Neuronal stem cell (in vitro differentiated cells): ENCODE data around the gene NOC4L.

Experiments used
- DNase-seq: peaks from one replicate; pipeline ENCODE4 v3.0.0-alpha.2; 2013; ENCODE audit warnings: low spot score
- H2AFZ ChIP-seq: one replicate; pipeline ENCODE4 v1.6.1; 2013; ENCODE audit warnings: mild to moderate bottlenecking, low read length, inconsistent platforms
- H2AK5ac ChIP-seq: 2 replicates; pipeline ENCODE4 v1.6.1; 2013; ENCODE audit warnings: low read depth, mild to moderate bottlenecking, inconsistent platforms, low read length, moderate library complexity, mixed read lengths
- H2BK120ac ChIP-seq: 2 replicates; pipeline ENCODE4 v1.6.1; 2013; ENCODE audit warnings: low read depth, mild to moderate bottlenecking, inconsistent platforms, low read length, moderate library complexity, mixed read lengths
- H2BK12ac ChIP-seq: one replicate; pipeline ENCODE4 v1.6.1; 2013; ENCODE audit warnings: low read length, inconsistent platforms
- H2BK15ac ChIP-seq: 2 replicates; pipeline ENCODE4 v1.6.1; 2013; ENCODE audit warnings: mild to moderate bottlenecking, low read length, inconsistent platforms, mixed read lengths
- H2BK5ac ChIP-seq: one replicate; pipeline ENCODE4 v1.6.1; 2013; ENCODE audit warnings: inconsistent platforms, mild to moderate bottlenecking, low read length, moderate library complexity
- H3K14ac ChIP-seq: one replicate; pipeline ENCODE4 v1.6.1; 2013; ENCODE audit warnings: low read length, inconsistent platforms
- H3K18ac ChIP-seq: 2 replicates; pipeline ENCODE4 v1.6.1; 2013; ENCODE audit warnings: low read length, inconsistent platforms
- H3K23ac ChIP-seq: 2 replicates; pipeline ENCODE4 v1.6.1; 2013; ENCODE audit warnings: low read depth, mild to moderate bottlenecking, mixed read lengths, low read length, inconsistent platforms; ENCODE audit not compliant: poor library complexity
- H3K27ac ChIP-seq: replicated peaks from 3 replicates; pipeline ENCODE4 v1.5.1; 2013; ENCODE audit warnings: low read length, inconsistent platforms
- H3K27me3 ChIP-seq, 3 experiments: 2 replicates each; pipeline ENCODE4 v1.6.1; 2013; ENCODE audit warnings: low read length in 3 of 3, mild to moderate bottlenecking in 2 of 3, inconsistent platforms in 1 of 3, low read depth in 1 of 3, mixed read lengths in 1 of 3, moderate library complexity in 1 of 3; ENCODE audit not compliant: control insufficient read depth in 3 of 3, insufficient read depth in 3 of 3
- H3K36me3 ChIP-seq, 2 donors: replicated peaks in 1 of 2; 2 replicates each; pipeline ENCODE4 v1.6.1; 2013; ENCODE audit warnings: low read length in 2 of 2; ENCODE audit not compliant: control insufficient read depth in 2 of 2, insufficient read depth in 2 of 2
- H3K4ac ChIP-seq: 2 replicates; pipeline ENCODE4 v1.6.1; 2013; ENCODE audit warnings: inconsistent platforms, mild to moderate bottlenecking, low read length, moderate library complexity
- H3K4me1 ChIP-seq, 2 donors: 1 replicate in 1 of 2; 2 replicates in 1 of 2; pipeline ENCODE4 v1.6.1; 2013; ENCODE audit warnings: low read length in 2 of 2, low read depth in 1 of 2; ENCODE audit not compliant: control insufficient read depth in 2 of 2, insufficient read depth in 1 of 2
- H3K4me2 ChIP-seq: one replicate; pipeline ENCODE4 v1.6.1; 2013; ENCODE audit warnings: mild to moderate bottlenecking, low read length, inconsistent platforms; ENCODE audit not compliant: insufficient read depth, poor library complexity, severe bottlenecking
- H3K4me3 ChIP-seq, 2 donors: 2 replicates each; pipeline ENCODE4 v1.5.1; 2013; ENCODE audit warnings: low read length in 2 of 2, mild to moderate bottlenecking in 2 of 2, inconsistent platforms in 1 of 2, moderate library complexity in 1 of 2
- H3K79me1 ChIP-seq: one replicate; pipeline ENCODE4 v1.6.1; 2013; ENCODE audit warnings: low read depth, mild to moderate bottlenecking, inconsistent platforms, low read length, moderate library complexity
- H3K9ac ChIP-seq: one replicate; pipeline ENCODE4 v1.6.1; 2013; ENCODE audit warnings: mild to moderate bottlenecking, low read depth, low read length, inconsistent platforms; ENCODE audit not compliant: poor library complexity
- H3K9me3 ChIP-seq, 2 donors: replicated peaks in 1 of 2; 2 replicates each; pipeline versions ENCODE3 to v1.6.1; 2013; ENCODE audit warnings: low read length in 2 of 2, mild to moderate bottlenecking in 2 of 2, inconsistent platforms in 1 of 2, low read depth in 1 of 2, mixed read lengths in 1 of 2, moderate library complexity in 1 of 2; ENCODE audit not compliant: control insufficient read depth in 2 of 2, insufficient read depth in 1 of 2
- H4K8ac ChIP-seq: one replicate; pipeline ENCODE4 v1.6.1; 2013; ENCODE audit warnings: low read depth, mild to moderate bottlenecking, inconsistent platforms, low read length, moderate library complexity
- H4K91ac ChIP-seq: one replicate; pipeline ENCODE4 v1.6.1; 2013; ENCODE audit warnings: low read length, low read depth, mild to moderate bottlenecking, inconsistent platforms; ENCODE audit not compliant: poor library complexity
- WGBS, 2 donors: extraction: QIAGEN DNeasy Blood & Tissue Kit; methylation state at CpG; one replicate each; pipeline ENCODE4 v1.1.7; 2013; ENCODE audit warnings: missing lambda C conversion rate in 2 of 2, mixed read lengths in 1 of 2; ENCODE audit not compliant: insufficient read length in 2 of 2, insufficient replicate concordance in 1 of 2; ENCODE audit errors: extremely low coverage in 2 of 2; 5-methylcytosine and 5-hydroxymethylcytosine counted together

Gene NOC4L

GRCh38 chr12:132143336-132144071 is 753 bp upstream of the NOC4L start:
- no peak overlapping the region for H2BK120ac ChIP-seq
- H3K14ac ChIP-seq: no peak overlapping the region
- peak overlapping the region; percentile 89 for H3K4me2 ChIP-seq
- no peak overlapping the region for H2BK15ac ChIP-seq
- H3K4ac ChIP-seq: no peak overlapping the region
- peak overlapping the region; percentile 56 for H2AK5ac ChIP-seq
- WGBS, 2 donors: no CpG with 5 or more reads among the region's 82 CpGs
- H3K27ac ChIP-seq: no peak overlapping the region
- DNase-seq: no peak
- H3K4me1 ChIP-seq: peaks cover 9 to 16% of the 10 kb centered on the region in 2 donors
- no peak overlapping the region for H4K91ac ChIP-seq
- H2BK5ac ChIP-seq: no peak overlapping the region
- no peak overlapping the region for H2BK12ac ChIP-seq
- H3K18ac ChIP-seq: peak overlapping the region; percentile 17
- no peak overlapping the region for H4K8ac ChIP-seq
- peaks cover 28% of the 10 kb centered on the region for H3K79me1 ChIP-seq
- peak overlapping the region; percentile 89 to 100 for H3K4me3 ChIP-seq
- H3K27me3 ChIP-seq: no peaks in the 10 kb centered on the region
- H3K9ac ChIP-seq: peak overlapping the region; percentile 84
- H2AFZ ChIP-seq: peak overlapping the region; percentile 78
- peaks cover 41 to 72% of the 10 kb centered on the region in 2 donors for H3K36me3 ChIP-seq
- no peaks in the 10 kb centered on the region for H3K9me3 ChIP-seq
- H3K23ac ChIP-seq: peak overlapping the region; percentile 48

- no peak overlapping the region for H2BK5ac ChIP-seq
- no peak overlapping the region for H3K27ac ChIP-seq
- H2AK5ac ChIP-seq: no peak overlapping the region
Observed at GRCh38 chr12:132144810-132145168, 532 bp downstream of the NOC4L start.

GRCh38 chr12:132145334-132145733 is 1.1 kb downstream of the NOC4L start:
- H2AK5ac ChIP-seq: no peak overlapping the region
- no peak overlapping the region for H3K27ac ChIP-seq
- no peak for DNase-seq
- no peak overlapping the region for H2BK15ac ChIP-seq
- H3K4ac ChIP-seq: no peak overlapping the region
- H3K27me3 ChIP-seq: no peaks in the 10 kb centered on the region
- peaks cover 31% of the 10 kb centered on the region for H3K79me1 ChIP-seq
- H2AFZ ChIP-seq: no peak overlapping the region
- no peak overlapping the region for H4K91ac ChIP-seq
- WGBS, 2 donors: no CpG with 5 or more reads among the region's 7 CpGs
- no peak overlapping the region for H3K23ac ChIP-seq
- no peak overlapping the region for H2BK12ac ChIP-seq
- peaks cover 9 to 16% of the 10 kb centered on the region in 2 donors for H3K4me1 ChIP-seq
- H3K36me3 ChIP-seq: peaks cover 28 to 59% of the 10 kb centered on the region in 2 donors
- no peak overlapping the region for H2BK5ac ChIP-seq
- no peak overlapping the region for H3K14ac ChIP-seq
- H3K4me3 ChIP-seq: peak overlapping the region; percentile 89 to 100
- peaks cover 0 to 3% of the 10 kb centered on the region in 2 donors for H3K9me3 ChIP-seq
- no peak overlapping the region for H3K9ac ChIP-seq
- peak overlapping the region; percentile 80 for H3K4me2 ChIP-seq
- H2BK120ac ChIP-seq: no peak overlapping the region
- H4K8ac ChIP-seq: no peak overlapping the region
- no peak overlapping the region for H3K18ac ChIP-seq

More at GRCh38 chr12:132144810-132145168, 532 bp downstream of the NOC4L start:
- no CpG with 5 or more reads among the region's 17 CpGs for WGBS, 2 donors
- H4K91ac ChIP-seq: no peak overlapping the region
- peak overlapping the region; percentile 5 for H3K4ac ChIP-seq
- H3K9me3 ChIP-seq: peaks cover 0 to 3% of the 10 kb centered on the region in 2 donors
- no peak overlapping the region for H4K8ac ChIP-seq
- H3K4me3 ChIP-seq: peak overlapping the region; percentile 89 to 100
- H3K4me2 ChIP-seq: peak overlapping the region; percentile 80
- peak overlapping the region; percentile 98 for H3K9ac ChIP-seq
- H2BK12ac ChIP-seq: no peak overlapping the region
- peaks cover 31% of the 10 kb centered on the region for H3K79me1 ChIP-seq
- H3K27me3 ChIP-seq: no peaks in the 10 kb centered on the region
- no peak overlapping the region for H2BK120ac ChIP-seq
- no peak for DNase-seq
- H3K4me1 ChIP-seq: peaks cover 9 to 16% of the 10 kb centered on the region in 2 donors
- H2BK15ac ChIP-seq: no peak overlapping the region
- no peak overlapping the region for H3K14ac ChIP-seq
- H3K23ac ChIP-seq: peak overlapping the region; percentile 52
- peak overlapping the region; percentile 97 for H3K18ac ChIP-seq
- peak overlapping the region; percentile 98 for H2AFZ ChIP-seq
- H3K36me3 ChIP-seq: peaks cover 34 to 64% of the 10 kb centered on the region in 2 donors

GRCh38 chr12:132146098-132146497 is 1.8 kb downstream of the NOC4L start:
- WGBS, 2 donors: no CpG with 5 or more reads among the region's 24 CpGs
- no peaks in the 10 kb centered on the region for H3K27me3 ChIP-seq
- H3K23ac ChIP-seq: no peak overlapping the region
- no peak overlapping the region for H4K91ac ChIP-seq
- H3K9ac ChIP-seq: no peak overlapping the region
- H3K18ac ChIP-seq: no peak overlapping the region
- H3K4me3 ChIP-seq: peak overlapping the region in 1 of 2 donors; percentile 89
- H2BK12ac ChIP-seq: no peak overlapping the region
- no peak for DNase-seq
- H2BK15ac ChIP-seq: no peak overlapping the region
- no peak overlapping the region for H3K4me2 ChIP-seq
- peaks cover 34% of the 10 kb centered on the region for H3K79me1 ChIP-seq
- H3K9me3 ChIP-seq: peaks cover 0 to 3% of the 10 kb centered on the region in 2 donors
- no peak overlapping the region for H3K14ac ChIP-seq
- peaks cover 22 to 56% of the 10 kb centered on the region in 2 donors for H3K36me3 ChIP-seq
- H3K27ac ChIP-seq: no peak overlapping the region
- no peak overlapping the region for H2BK120ac ChIP-seq
- no peak overlapping the region for H4K8ac ChIP-seq
- no peak overlapping the region for H2AK5ac ChIP-seq
- peaks cover 9 to 16% of the 10 kb centered on the region in 2 donors for H3K4me1 ChIP-seq
- no peak overlapping the region for H3K4ac ChIP-seq
- no peak overlapping the region for H2AFZ ChIP-seq
- H2BK5ac ChIP-seq: no peak overlapping the region
